ENCODE data around the gene SLC39A7. TPM values are rescaled to one million over a fixed set of nuclear protein-coding genes. Genes with fewer than 3 reads are reported as not detected.
A peak's percentile ranks its signal among the peaks of the same experiment; 100 is the strongest.

The SLC39A7 gene
- total and polyA plus RNA-seq, 2 of the 13 experiments (the other 11 are each of a cell fraction or from before 2014, with no cell fraction given): 142 to 229 TPM

DNA sequence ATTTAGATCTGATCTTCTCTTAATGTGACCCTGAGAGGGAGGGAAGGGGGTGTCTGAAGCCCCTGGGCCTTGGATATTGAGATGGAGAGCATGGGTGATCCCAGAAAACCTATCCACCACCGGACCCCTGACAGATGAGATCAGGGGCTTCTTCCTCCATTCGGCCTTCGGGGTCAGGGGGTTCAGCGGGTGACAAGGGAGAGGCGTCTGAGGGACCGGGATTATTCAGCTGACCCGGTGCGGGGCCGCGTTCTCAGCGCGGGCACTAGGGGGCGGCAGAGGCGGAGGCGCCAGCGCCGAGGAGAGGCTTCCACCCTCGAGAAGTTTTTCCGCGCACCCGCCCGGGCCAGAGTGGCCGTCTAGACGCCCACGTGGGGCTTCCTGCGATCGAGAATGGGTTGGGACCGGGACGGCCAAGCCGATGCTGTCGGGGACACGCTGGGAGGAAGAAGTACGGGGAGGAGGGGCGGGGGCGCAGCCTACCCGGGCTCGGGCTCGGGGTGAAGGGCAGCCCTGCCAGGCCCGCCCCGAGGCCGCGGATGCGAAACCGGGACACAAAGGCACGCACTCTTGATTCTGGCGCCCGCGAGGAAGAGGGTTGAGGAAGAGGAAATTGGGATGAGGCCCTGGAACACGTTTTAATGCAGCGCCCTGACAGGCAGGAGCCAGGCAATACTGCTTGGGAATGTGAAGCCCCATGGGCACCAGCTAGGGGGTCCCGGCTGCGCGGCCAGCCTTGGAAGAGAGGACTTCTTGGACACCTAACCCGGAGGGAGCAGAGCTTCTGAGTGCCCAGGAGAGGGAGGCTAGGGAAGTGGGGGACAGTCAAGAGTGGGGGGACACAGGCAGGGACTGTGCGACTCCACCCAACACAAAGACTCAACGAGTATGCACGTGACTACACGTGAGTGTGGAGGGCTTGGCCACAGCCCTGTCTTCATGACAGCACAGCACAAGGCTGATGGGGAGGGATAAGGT is 39.0 kb upstream of the SLC39A7 start (continued):
- TF ChIP-seq, protein P1, sequence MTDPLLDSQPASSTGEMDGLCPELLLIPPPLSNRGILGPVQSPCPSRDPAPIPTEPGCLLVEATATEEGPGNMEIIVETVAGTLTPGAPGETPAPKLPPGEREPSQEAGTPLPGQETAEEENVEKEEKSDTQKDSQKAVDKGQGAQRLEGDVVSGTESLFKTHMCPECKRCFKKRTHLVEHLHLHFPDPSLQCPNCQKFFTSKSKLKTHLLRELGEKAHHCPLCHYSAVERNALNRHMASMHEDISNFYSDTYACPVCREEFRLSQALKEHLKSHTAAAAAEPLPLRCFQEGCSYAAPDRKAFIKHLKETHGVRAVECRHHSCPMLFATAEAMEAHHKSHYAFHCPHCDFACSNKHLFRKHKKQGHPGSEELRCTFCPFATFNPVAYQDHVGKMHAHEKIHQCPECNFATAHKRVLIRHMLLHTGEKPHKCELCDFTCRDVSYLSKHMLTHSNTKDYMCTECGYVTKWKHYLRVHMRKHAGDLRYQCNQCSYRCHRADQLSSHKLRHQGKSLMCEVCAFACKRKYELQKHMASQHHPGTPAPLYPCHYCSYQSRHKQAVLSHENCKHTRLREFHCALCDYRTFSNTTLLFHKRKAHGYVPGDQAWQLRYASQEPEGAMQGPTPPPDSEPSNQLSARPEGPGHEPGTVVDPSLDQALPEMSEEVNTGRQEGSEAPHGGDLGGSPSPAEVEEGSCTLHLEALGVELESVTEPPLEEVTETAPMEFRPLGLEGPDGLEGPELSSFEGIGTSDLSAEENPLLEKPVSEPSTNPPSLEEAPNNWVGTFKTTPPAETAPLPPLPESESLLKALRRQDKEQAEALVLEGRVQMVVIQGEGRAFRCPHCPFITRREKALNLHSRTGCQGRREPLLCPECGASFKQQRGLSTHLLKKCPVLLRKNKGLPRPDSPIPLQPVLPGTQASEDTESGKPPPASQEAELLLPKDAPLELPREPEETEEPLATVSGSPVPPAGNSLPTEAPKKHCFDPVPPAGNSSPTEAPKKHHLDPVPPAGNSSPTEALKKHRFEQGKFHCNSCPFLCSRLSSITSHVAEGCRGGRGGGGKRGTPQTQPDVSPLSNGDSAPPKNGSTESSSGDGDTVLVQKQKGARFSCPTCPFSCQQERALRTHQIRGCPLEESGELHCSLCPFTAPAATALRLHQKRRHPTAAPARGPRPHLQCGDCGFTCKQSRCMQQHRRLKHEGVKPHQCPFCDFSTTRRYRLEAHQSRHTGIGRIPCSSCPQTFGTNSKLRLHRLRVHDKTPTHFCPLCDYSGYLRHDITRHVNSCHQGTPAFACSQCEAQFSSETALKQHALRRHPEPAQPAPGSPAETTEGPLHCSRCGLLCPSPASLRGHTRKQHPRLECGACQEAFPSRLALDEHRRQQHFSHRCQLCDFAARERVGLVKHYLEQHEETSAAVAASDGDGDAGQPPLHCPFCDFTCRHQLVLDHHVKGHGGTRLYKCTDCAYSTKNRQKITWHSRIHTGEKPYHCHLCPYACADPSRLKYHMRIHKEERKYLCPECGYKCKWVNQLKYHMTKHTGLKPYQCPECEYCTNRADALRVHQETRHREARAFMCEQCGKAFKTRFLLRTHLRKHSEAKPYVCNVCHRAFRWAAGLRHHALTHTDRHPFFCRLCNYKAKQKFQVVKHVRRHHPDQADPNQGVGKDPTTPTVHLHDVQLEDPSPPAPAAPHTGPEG (CRISPR knock-in tag; IDR thresholded peaks at IDR 0.05): no peak
- 0 out of 2 replicates have a peak, but pooled peaks have one; percentile 59 for TF ChIP-seq HNRNPL (IDR thresholded peaks at IDR 0.05; ENCODE audit: low read depth, low read length)
- TF ChIP-seq, protein P2, sequence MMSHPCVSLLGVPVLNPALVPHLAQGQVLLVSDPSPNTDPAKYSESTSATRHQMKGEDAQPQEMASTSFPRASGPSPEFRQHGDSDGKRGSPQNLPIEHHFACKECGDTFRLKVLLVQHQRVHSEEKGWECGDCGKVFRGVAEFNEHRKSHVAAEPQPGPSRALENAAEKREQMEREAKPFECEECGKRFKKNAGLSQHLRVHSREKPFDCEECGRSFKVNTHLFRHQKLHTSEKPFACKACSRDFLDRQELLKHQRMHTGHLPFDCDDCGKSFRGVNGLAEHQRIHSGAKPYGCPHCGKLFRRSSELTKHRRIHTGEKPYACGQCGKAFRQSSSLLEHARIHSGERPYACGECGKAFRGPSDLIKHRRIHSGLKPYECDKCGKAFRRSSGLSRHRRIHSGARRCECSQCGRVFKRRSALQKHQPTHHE (CRISPR knock-in tag; IDR thresholded peaks at IDR 0.05; ENCODE audit: borderline replicate concordance): 0 out of 2 replicates have a peak, but pooled peaks have one; percentile 73
- TF ChIP-seq ZNF121 (CRISPR knock-in tag; IDR thresholded peaks at IDR 0.05): no peak
- TF ChIP-seq NAIF1 (CRISPR knock-in tag; IDR thresholded peaks at IDR 0.05; ENCODE audit: borderline replicate concordance): no peak
- TF ChIP-seq, protein P3, sequence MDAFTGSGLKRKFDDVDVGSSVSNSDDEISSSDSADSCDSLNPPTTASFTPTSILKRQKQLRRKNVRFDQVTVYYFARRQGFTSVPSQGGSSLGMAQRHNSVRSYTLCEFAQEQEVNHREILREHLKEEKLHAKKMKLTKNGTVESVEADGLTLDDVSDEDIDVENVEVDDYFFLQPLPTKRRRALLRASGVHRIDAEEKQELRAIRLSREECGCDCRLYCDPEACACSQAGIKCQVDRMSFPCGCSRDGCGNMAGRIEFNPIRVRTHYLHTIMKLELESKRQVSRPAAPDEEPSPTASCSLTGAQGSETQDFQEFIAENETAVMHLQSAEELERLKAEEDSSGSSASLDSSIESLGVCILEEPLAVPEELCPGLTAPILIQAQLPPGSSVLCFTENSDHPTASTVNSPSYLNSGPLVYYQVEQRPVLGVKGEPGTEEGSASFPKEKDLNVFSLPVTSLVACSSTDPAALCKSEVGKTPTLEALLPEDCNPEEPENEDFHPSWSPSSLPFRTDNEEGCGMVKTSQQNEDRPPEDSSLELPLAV (CRISPR knock-in tag; conservative IDR thresholded peaks at IDR 0.05; ENCODE audit: low read depth): no peak
- TF ChIP-seq RAD21 (CRISPR knock-in tag; IDR thresholded peaks at IDR 0.05): peak; percentile 83
- TF ChIP-seq ISL2 (CRISPR knock-in tag; IDR thresholded peaks at IDR 0.05): 0 out of 2 replicates have a peak, but pooled peaks have one; percentile 5
- TF ChIP-seq ZNF720 (CRISPR knock-in tag; IDR thresholded peaks at IDR 0.05): no peak
- TF ChIP-seq ZNF605 (CRISPR knock-in tag; IDR thresholded peaks at IDR 0.05): peak; percentile 49; the same call in 1 of the 2 replicates
- TF ChIP-seq ZNF292 (CRISPR knock-in tag; IDR thresholded peaks at IDR 0.05; ENCODE audit: borderline replicate concordance, low read depth): no peak
- peak; percentile 23; the same call in 1 of the 2 replicates for TF ChIP-seq YEATS4 (CRISPR knock-in tag; IDR thresholded peaks at IDR 0.05; ENCODE audit: borderline replicate concordance)
- TF ChIP-seq NPAS2 (CRISPR knock-in tag; IDR thresholded peaks at IDR 0.05; ENCODE audit: borderline replicate concordance): no peak
- TF ChIP-seq ZFP1 (CRISPR knock-in tag; IDR thresholded peaks at IDR 0.05): no peak
- TF ChIP-seq KMT2B (CRISPR knock-in tag; IDR thresholded peaks at IDR 0.05): no peak
- no peak; the same call in 1 of the 2 replicates for TF ChIP-seq HNF4A (CRISPR knock-in tag; IDR thresholded peaks at IDR 0.05)
- TF ChIP-seq ZNF816 (CRISPR knock-in tag; IDR thresholded peaks at IDR 0.05; ENCODE audit: borderline replicate concordance): no peak
- TF ChIP-seq SALL1 (CRISPR knock-in tag; IDR thresholded peaks at IDR 0.05): peak; percentile 76
